ENCODE results near the gene CIPC. TPM values are rescaled to one million over a fixed set of nuclear protein-coding genes. Genes with fewer than 3 reads are reported as not detected.

Gene CIPC
- total RNA-seq: 10 to 100 TPM; 48.6 to 63.3 (median 54.6) TPM

- TF ChIP-seq, protein P1, sequence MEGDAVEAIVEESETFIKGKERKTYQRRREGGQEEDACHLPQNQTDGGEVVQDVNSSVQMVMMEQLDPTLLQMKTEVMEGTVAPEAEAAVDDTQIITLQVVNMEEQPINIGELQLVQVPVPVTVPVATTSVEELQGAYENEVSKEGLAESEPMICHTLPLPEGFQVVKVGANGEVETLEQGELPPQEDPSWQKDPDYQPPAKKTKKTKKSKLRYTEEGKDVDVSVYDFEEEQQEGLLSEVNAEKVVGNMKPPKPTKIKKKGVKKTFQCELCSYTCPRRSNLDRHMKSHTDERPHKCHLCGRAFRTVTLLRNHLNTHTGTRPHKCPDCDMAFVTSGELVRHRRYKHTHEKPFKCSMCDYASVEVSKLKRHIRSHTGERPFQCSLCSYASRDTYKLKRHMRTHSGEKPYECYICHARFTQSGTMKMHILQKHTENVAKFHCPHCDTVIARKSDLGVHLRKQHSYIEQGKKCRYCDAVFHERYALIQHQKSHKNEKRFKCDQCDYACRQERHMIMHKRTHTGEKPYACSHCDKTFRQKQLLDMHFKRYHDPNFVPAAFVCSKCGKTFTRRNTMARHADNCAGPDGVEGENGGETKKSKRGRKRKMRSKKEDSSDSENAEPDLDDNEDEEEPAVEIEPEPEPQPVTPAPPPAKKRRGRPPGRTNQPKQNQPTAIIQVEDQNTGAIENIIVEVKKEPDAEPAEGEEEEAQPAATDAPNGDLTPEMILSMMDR (IDR thresholded peaks at IDR 0.05; ENCODE audit: low read depth): no peak
Measured at GRCh38 chr14:77097700-77098528, at the start of gene CIPC. TSS of gene CIPC (plus strand) at chr14:77098258. CDS start at chr14:77105709, 7,451 bp downstream.

GRCh38 chr14:77051116-77051515 lies 46.9 kb upstream of the CIPC start:
- TF ChIP-seq, protein P1 (IDR thresholded peaks at IDR 0.05; ENCODE audit: low read depth): no peak

DNA sequence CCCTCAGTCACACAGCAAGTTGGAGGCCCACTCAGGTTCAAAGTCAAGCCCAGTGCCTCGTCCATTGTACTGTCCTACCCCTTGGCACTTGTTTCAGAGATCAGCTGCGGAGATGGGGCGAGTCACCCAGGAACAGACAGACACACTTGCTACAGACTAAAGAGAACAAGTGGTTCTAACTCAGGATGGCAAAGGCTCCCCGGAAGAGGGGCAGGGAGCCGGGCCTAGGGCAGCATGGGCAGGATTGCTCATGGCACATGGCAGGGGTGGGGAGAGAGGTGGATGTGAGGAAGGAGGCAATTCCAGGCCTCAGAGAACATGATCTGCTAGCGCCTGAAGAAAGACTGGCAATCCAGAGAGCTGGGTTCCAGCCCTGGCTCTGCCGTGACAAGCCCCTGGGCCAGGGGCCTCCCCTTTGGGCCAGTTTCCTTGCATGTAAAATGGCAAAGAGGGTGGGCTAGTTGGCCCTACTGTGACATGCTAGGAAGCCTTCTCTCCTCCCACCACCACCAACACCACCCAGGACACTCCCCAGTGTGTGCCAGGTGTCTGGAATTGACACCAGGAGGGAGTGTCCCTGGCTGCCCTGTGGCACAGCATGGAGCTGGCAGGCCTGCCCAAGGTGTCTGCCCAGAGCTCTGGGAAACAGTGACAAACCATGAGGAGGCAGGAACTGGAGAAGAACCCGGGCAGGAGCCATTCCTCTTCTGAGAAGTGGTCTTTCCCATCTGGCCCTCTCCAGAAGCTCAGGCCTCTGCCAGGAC lies 45.6 kb upstream of the CIPC start:
- TF ChIP-seq, protein P1 (IDR thresholded peaks at IDR 0.05; ENCODE audit: low read depth): no peak

GRCh38 chr14:77053046-77053841 lies 44.8 kb upstream of the CIPC start:
- TF ChIP-seq, protein P1 (IDR thresholded peaks at IDR 0.05; ENCODE audit: low read depth): no peak

DNA sequence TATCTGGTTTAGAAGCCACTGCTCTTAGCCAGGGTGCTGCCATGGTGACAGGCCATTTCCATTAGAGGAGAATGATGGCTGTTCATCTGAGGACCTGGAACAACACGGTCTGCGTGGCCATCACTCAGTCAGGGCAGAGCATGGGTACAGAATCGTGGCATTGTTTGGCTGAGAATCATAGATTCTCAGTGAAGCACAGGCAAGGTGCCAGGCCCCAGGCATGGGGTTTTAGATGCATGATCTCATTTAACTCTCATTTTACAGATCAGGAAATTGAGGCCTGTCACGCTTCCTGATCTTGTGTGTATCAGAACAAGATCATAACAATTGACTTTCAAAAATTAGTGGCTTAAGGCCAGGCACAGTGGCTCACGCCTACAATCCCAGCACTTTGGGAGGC lies 42.8 kb upstream of the CIPC start:
- TF ChIP-seq, protein P1 (IDR thresholded peaks at IDR 0.05; ENCODE audit: low read depth): no peak

GRCh38 chr14:77055981-77056380 lies 42.1 kb upstream of the CIPC start:
- TF ChIP-seq, protein P1 (IDR thresholded peaks at IDR 0.05; ENCODE audit: low read depth): no peak
